CMK (cell line): ENCODE results near the gene ZNHIT3.
"Not testable (repeated sequence)": the region's sequence is repeated elsewhere in the genome, so short reads cannot be mapped to it uniquely, and the experiment has no call there.

ENCODE experiments used
- DNase-seq: peaks from one replicate; pipeline ENCODE4 v3.0.0-alpha.2; 2010; ENCODE audit warnings: low read depth

Gene ZNHIT3

GRCh38 chr17:36484021-36484420, 2.5 kb upstream of the ZNHIT3 start:
- not testable (repeated sequence) for DNase-seq

GRCh38 chr17:36485027-36485426, 1.5 kb upstream of the ZNHIT3 start:
- DNase-seq, result no peak

- no peak for DNase-seq
These were observed 677 bp upstream of the ZNHIT3 start for GRCh38 chr17:36485805-36486203.

- no peak for DNase-seq
These were observed 7.5 kb downstream of the ZNHIT3 start for GRCh38 chr17:36493956-36494355.

GRCh38 chr17:36494674-36495073, 8.2 kb downstream of the ZNHIT3 start:
- no peak for DNase-seq

GRCh38 chr17:36495076-36495578, 8.6 kb downstream of the ZNHIT3 start:
- DNase-seq, result no peak

- no peak for DNase-seq
These were observed 9.7 kb downstream of the ZNHIT3 start for GRCh38 chr17:36496018-36496789.

- no peak for DNase-seq
These were observed 11.7 kb downstream of the ZNHIT3 start for GRCh38 chr17:36498155-36498554.

- DNase-seq, result no peak
These were observed 12.2 kb downstream of the ZNHIT3 start for GRCh38 chr17:36498560-36499300.

GRCh38 chr17:36500745-36501225, 14.3 kb downstream of the ZNHIT3 start:
- no peak for DNase-seq

GRCh38 chr17:36501351-36501750, 14.9 kb downstream of the ZNHIT3 start:
- no peak for DNase-seq

GRCh38 chr17:36501963-36502362, 15.5 kb downstream of the ZNHIT3 start:
- DNase-seq, result no peak

GRCh38 chr17:36503456-36504155, 17.1 kb downstream of the ZNHIT3 start:
- DNase-seq, result no peak

GRCh38 chr17:36504156-36504545, 17.7 kb downstream of the ZNHIT3 start:
- DNase-seq, result no peak

- no peak for DNase-seq
These were observed 18.7 kb downstream of the ZNHIT3 start for GRCh38 chr17:36505171-36505570.

- no peak for DNase-seq
These were observed 19.9 kb downstream of the ZNHIT3 start for GRCh38 chr17:36506249-36506826.

- no peak for DNase-seq
These were observed 20.4 kb downstream of the ZNHIT3 start for GRCh38 chr17:36506831-36507230.

GRCh38 chr17:36507266-36507665, 20.8 kb downstream of the ZNHIT3 start:
- DNase-seq, result no peak

- DNase-seq, result not testable (repeated sequence)
These were observed 22.0 kb downstream of the ZNHIT3 start for GRCh38 chr17:36508439-36508838.

GRCh38 chr17:36509272-36509985, 22.9 kb downstream of the ZNHIT3 start:
- no peak for DNase-seq

GRCh38 chr17:36510636-36511035, 24.2 kb downstream of the ZNHIT3 start:
- DNase-seq, result no peak
